GM19467 (cell line): ENCODE results near the gene RARB.

ENCODE experiments used
- ATAC-seq: cut with Tn5 transposase; IDR thresholded peaks from one replicate; pipeline ENCODE4 v1.9.1; 2021; ENCODE audit warnings: mild to moderate bottlenecking, moderate library complexity; ENCODE audit not compliant: unreplicated experiment

The RARB gene

GRCh38 chr3:25421747-25422146 lies 6.3 kb upstream of the RARB start:
- ATAC-seq: no peak

GRCh38 chr3:25423780-25424588 lies 4.1 kb upstream of the RARB start:
- ATAC-seq: no peak

GRCh38 chr3:25424614-25425013 lies 3.4 kb upstream of the RARB start:
- no peak for ATAC-seq

DNA sequence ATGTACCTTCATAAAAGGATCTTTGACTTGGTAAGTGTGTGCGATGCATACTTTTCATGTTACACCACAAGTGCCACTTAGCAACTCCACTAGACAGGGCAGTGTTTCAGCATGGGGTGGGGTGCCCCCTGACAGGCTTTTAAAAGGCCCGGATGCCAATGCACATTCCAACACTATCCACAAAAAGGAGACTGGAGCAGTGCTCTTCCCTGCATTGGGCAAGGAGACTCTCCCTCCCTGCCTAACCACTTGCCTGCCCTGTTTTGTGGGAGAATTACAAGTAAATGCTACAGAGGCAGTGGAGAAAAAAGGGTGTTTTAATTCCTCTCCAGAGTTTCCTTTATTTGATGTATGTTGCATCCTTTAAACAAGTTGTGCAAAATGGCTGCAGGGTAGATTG lies 1.7 kb upstream of the RARB start:
- ATAC-seq: no peak

- no peak for ATAC-seq
These were observed 908 bp upstream of the RARB start for GRCh38 chr3:25427155-25427554.

DNA sequence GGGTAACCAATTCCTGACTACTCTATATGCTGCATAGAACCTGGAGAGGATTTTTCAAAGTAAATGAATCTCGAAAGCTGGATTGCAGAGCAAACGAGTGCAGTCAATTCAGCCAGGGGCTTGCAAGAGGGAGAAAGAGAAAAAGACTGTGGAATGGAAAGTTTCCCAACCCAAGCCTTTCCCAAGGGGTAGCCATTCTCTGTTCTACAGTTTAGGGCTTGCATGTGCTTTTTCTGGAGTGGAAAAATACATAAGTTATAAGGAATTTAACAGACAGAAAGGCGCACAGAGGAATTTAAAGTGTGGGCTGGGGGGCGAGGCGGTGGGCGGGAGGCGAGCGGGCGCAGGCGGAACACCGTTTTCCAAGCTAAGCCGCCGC lies 511 bp upstream of the RARB start:
- ATAC-seq: no peak

DNA sequence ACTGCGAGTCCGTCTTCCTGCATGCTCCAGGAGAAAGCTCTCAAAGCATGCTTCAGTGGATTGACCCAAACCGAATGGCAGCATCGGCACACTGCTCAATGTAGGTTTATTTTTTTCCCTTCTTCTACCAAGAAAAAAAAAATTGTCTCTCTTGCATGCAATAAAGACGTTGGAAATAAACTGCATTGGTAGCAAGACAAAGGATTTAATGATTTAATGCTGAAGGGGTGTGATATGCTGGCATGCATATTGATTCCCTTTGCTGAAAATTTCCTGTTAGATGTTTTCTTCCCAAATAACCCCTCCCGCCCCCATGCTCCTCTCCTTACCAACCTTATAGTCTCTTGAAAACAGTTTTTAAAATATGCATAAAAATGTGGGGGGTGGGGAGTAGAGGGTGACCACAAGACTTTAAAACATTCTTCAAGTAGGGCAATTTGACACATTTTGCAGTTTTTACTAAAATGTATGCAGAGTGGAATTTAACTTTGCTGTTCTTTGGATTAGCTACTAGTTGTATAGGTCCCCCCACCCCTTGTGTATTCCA lies 799 bp downstream of the RARB start:
- no peak for ATAC-seq

- ATAC-seq: no peak
These were observed 1.6 kb downstream of the RARB start for GRCh38 chr3:25429361-25430286.

- no peak for ATAC-seq
These were observed 2.3 kb downstream of the RARB start for GRCh38 chr3:25430287-25430934.

DNA sequence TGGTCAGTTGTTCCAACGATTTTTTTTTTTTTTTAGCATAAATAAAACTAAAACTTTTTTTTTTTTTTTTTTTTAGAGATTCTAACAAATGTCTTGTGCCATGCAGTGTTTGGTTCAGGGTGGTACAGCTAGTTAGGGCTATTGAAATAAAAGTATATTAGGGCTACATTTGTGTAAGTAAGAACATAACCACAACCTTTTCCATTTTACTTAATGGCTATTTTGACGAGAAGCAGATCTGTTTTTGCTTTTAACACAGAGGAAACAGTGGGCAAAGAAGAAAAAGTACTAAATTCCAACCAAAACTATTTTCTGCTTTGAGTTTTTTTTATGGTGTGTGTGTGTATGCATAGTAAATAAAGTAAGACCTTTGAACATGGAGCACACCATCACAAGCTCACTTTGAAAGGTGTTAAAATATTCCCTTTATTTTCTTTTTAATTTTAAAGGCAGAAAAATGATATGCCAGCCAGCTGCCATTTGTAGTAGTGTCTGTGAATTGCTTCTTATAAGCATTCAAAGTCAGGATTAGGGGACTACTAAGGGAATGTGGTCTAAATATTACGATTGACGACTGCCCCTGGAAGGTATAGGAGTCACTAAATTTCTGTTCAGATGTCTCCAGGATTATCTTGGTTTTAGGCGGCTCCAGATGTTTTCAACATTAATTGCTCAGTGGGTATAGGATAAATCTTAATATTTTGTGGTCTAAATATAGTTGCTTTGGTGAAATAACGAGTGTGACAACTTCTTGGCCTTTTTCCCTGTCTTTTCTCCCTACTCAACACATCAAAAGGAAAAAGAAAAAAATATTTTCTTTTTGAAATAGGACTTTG lies 3.1 kb downstream of the RARB start:
- ATAC-seq: no peak

DNA sequence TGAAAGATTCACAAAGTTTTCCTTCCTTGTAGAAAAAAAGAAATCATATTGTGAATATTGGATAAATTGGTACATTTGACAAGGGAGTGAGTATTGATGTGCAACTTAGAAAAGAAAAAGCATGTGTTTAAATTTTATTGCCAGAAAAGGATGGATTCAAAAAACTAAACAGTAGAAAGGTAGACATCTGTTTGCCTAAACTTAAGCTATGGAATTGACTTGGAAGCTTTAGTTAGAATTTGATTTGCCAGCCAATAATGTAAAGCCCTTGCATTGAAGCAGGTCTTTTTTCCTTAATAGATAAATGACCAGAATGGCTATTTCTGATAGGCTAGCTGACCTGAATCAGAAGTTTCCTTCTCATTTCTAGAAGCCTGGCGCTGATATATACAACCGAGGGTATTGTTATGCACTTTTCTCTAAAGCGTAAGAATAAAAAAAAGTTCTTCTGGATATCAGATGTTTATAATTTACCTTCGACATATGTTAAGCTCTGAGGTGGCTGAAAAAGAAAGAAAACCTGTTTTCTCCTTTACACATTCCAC lies 4.2 kb downstream of the RARB start:
- no peak for ATAC-seq

- ATAC-seq: no peak
These were observed 5.0 kb downstream of the RARB start for GRCh38 chr3:25433106-25433505.

- no peak for ATAC-seq
These were observed 5.8 kb downstream of the RARB start for GRCh38 chr3:25433868-25434267.

GRCh38 chr3:25437953-25438352 lies 9.9 kb downstream of the RARB start:
- no peak for ATAC-seq

DNA sequence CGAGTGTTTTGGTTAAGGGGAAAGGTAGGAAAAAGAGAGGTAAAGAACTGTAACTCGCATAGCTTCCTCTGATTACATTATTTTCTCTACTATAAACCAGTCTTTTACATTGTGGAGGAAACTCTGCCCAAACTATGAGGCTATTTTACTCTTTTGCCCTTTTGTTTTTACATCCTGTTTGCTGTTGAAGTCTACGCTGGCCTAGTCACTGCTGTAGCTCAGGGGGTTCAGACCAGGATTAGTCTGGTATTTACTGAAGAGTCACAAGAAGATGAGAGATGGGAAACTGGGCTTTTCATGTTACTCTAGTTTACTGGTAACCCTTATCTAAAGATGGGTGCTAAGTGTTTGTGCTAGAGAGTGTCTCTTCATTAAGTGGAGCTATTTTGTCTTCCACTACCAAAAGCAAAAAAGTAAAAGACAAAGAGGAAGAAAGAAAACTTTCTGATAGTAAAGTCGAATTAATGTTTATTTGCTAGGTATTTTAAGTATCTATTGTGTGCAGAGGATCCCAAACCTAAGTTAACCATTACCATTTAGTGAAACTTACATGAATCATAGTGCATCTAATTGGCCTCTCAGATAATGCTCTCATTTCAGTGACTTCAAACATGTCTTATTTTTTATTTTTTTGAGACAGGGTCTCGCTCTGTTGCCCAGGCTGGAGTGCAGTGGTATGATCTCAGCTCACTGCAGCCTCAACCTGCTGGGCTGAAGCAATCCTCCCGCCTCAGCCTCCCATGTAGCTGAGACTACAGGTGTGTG lies 10.9 kb downstream of the RARB start:
- ATAC-seq: no peak

DNA sequence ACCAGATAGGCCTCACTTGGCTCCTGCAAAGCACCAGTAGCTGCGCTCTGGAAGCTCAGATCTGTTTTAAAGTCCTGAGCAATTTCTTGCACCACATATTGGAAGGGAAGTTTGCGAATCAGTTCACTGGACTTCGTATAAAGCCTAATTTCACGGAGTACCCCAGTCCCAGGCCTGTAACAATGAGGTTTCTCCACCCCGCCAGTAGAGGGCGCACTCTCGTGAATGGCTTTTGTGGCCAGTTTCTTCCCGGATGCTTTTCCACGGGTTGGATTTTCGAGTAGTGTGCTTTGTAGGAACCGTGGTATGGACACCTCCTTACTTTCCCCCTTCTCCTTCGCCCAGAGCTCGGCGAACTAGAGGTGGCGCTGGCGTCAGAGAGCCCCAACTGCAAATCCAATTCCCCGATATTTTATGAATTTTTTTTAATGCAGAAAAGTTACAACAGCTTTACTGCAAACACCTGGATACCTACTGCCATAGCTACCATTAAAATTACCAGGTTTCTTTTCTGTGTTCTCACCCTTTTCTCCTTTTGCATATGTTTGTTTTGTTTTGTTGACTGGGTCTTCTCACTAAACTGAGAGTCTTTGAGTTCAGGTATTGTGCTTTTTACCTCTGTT lies 13.3 kb downstream of the RARB start:
- ATAC-seq: no peak

DNA sequence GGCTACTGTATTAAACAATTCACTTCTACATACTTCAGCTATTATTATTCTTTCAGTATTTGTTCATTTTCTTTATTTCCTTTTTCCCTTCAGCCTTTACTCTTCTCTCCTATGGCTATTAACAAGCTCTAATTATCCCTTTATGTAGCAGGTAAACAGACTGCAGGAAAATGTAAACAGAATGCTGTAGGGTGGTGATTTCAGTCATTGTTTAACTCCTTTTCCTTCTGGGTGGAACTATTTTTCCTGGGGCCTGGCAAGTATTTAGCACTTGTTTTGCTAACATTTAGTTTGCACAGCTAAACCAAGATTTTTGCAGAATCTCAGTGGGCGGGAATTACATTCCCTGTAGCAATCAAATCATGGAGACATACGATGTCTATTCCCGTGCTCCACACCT lies 14.4 kb downstream of the RARB start:
- ATAC-seq: no peak

GRCh38 chr3:25444273-25444672 lies 16.2 kb downstream of the RARB start:
- ATAC-seq: no peak

DNA sequence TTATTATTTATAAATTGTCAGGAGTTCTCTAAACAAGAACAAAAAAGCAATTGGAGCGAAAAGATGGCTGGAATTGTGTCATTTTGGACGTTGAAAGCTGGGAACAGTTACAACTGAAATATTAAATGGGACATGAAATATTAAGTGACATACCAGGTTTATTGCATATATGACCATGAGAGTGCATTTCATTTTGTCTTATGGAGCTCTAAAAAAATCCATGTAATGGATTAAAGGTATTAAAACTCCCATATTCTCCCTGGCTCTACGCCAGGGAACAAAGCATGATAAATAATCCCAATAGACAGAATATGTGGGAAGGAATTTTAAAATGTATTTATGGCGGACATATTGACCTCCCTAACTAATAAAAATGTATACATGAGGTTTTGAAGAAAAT lies 17.7 kb downstream of the RARB start:
- ATAC-seq: no peak
